PC-9 (cell line): ENCODE results near the gene ITGB4. TPM values are rescaled to one million over a fixed set of nuclear protein-coding genes. Genes with fewer than 3 reads are reported as not detected.

Experiments used
- BruUV-seq: library from RNA; stranded (reverse); fragments of 400-500 nt; replicated peaks from 2 replicates; lab custom pipeline; 2021; lab: Mats Ljungman, UMichigan
- CTCF ChIA-PET: fragments of 300-600 bp; sonication (Branson Sonifier 250); formaldehyde crosslinking; loops from one replicate; lab custom pipeline; 2022; ENCODE audit warnings: antibody characterized with exemption; lab: Charles Lee
- POLR2A ChIA-PET: fragments of 300-600 bp; sonication (Branson Sonifier 250); formaldehyde crosslinking; loops from one replicate; lab custom pipeline; 2022; ENCODE audit warnings: antibody characterized with exemption; ENCODE audit not compliant: unreplicated experiment; lab: Charles Lee
- DNase-seq, 2 experiments: peaks; one replicate each; pipeline versions ENCODE4 v3.0.0 to v3.0.0-alpha.2; 2015 to 2022; ENCODE audit warnings: mixed read lengths in 1 of 2
- H2AFZ ChIP-seq: fragments of 200-600 bp; sonication (generic); 2 replicates; pipeline ENCODE4 v1.8.1; 2017; ENCODE audit warnings: antibody characterized with exemption
- H3F3A ChIP-seq: fragments of 200-600 bp; sonication (generic); 2 replicates; pipeline ENCODE4 v1.8.1; 2017; ENCODE audit warnings: antibody characterized with exemption, mild to moderate bottlenecking, low read depth; ENCODE audit not compliant: insufficient read depth
- H3K27ac ChIP-seq: fragments of 200-600 bp; sonication (generic); 2 replicates; pipeline ENCODE4 v1.6.1; 2016; ENCODE audit warnings: mixed run types
- H3K27me3 ChIP-seq: fragments of 200-600 bp; sonication (generic); 2 replicates; pipeline ENCODE4 v1.6.1; 2016; ENCODE audit warnings: low read depth, mixed run types; ENCODE audit not compliant: insufficient read depth
- H3K36me3 ChIP-seq: fragments of 200-600 bp; sonication (generic); 2 replicates; pipeline ENCODE4 v1.6.1; 2016; ENCODE audit warnings: low read depth, mixed run types
- H3K4me1 ChIP-seq: fragments of 200-600 bp; sonication (generic); replicated peaks from 2 replicates; pipeline ENCODE4 v1.6.1; 2016; ENCODE audit warnings: mixed run types; ENCODE audit not compliant: insufficient read depth
- H3K4me2 ChIP-seq: fragments of 200-600 bp; sonication (generic); 2 replicates; pipeline ENCODE4 v1.6.1; 2017; ENCODE audit warnings: mixed run types
- H3K4me3 ChIP-seq: fragments of 200-600 bp; sonication (generic); 2 replicates; pipeline ENCODE4 v1.6.1; 2016; ENCODE audit warnings: mixed run types
- H3K79me2 ChIP-seq: fragments of 200-600 bp; sonication (generic); 2 replicates; pipeline ENCODE4 v1.6.1; 2017; ENCODE audit warnings: low read depth, mixed run types
- H3K9me2 ChIP-seq: fragments of 200-600 bp; sonication (generic); 2 replicates; pipeline ENCODE4 v1.8.1; 2017; ENCODE audit warnings: mild to moderate bottlenecking; ENCODE audit not compliant: insufficient read depth
- H3K9me3 ChIP-seq: fragments of 200-600 bp; sonication (generic); 2 replicates; pipeline ENCODE4 v1.8.1; 2016; ENCODE audit warnings: low read depth; ENCODE audit not compliant: insufficient read depth
- H4K20me1 ChIP-seq: fragments of 200-600 bp; sonication (generic); 2 replicates; pipeline ENCODE4 v1.8.1; 2017; ENCODE audit not compliant: insufficient read depth
- CTCF ChIP-seq: fragments of 200-600 bp; sonication (generic); conservative IDR thresholded peaks from 2 replicates; pipeline ENCODE4 v1.6.1; 2017; ENCODE audit warnings: mixed run types, antibody characterized with exemption, mild to moderate bottlenecking, moderate library complexity
- EZH2 ChIP-seq: fragments of 200-600 bp; sonication (generic); IDR thresholded peaks from 2 replicates; pipeline ENCODE4 v1.8.0; 2017; ENCODE audit warnings: antibody characterized with exemption, low read depth
- intact Hi-C: fragments of 100-400 bp; cut with micrococcal nuclease; formaldehyde crosslinking; loops from one replicate; pipeline ENCODE4 v1.10.0; 2022; ENCODE audit not compliant: unreplicated experiment
- total RNA-seq: library from RNA; stranded (reverse); gene quantifications from 2 replicates; pipeline ENCODE4 v1.2.3, GENCODE V29; 2021

The ITGB4 gene
- total RNA-seq, 1 experiment from 2014 or later: 461 TPM

GRCh38 chr17:75723171-75723930, 2.1 kb downstream of the ITGB4 start:
- BruUV-seq: no TSS peak
- CTCF ChIA-PET: interaction anchor here (0.5 to 1.7 kb wide), 2 partner anchors 39 to 44 kb away, joined by 3 to 5 read pairs; no protein-coding TSS in a partner anchor
- Histone ChIP-seq H3K4me2 (peak overlapping the region; percentile 76), H3K4me3 (peak overlapping the region; percentile 96), H3K27me3 (no peaks in the 10 kb centered on the region), H3F3A (peaks cover 31% of the 10 kb centered on the region), H3K9me3 (no peaks in the 10 kb centered on the region), H3K27ac (peak overlapping the region; percentile 37), H3K9me2 (no peaks in the 10 kb centered on the region), H3K4me1 (peaks cover 28% of the 10 kb centered on the region), H3K79me2 (peaks cover 45% of the 10 kb centered on the region), H2AFZ (no peak overlapping the region), H3K36me3 (peaks cover 25% of the 10 kb centered on the region), H4K20me1 (peaks cover 26% of the 10 kb centered on the region)
- TF ChIP-seq EZH2: no peak
- no peak for TF ChIP-seq CTCF
- peak; percentile 92 to 94 for DNase-seq
- intact Hi-C loops: loop anchor here (1.0 kb wide), 4 partner anchors 16 to 44 kb away; no protein-coding TSS in a partner anchor
- POLR2A ChIA-PET: interaction anchor here (0.5 to 1.0 kb wide), 8 partner anchors 14 to 193 kb away, joined by 3 to 7 read pairs (median 4); no protein-coding TSS in a partner anchor

- H3F3A ChIP-seq: peaks cover 34% of the 10 kb centered on the region
- no peaks in the 10 kb centered on the region for H3K27me3 ChIP-seq
- no peak for DNase-seq
- H2AFZ ChIP-seq: no peak overlapping the region
- H3K4me2 ChIP-seq: peak overlapping the region; percentile 76
- peaks cover 28% of the 10 kb centered on the region for H3K4me1 ChIP-seq
- no peaks in the 10 kb centered on the region for H3K9me2 ChIP-seq
- POLR2A ChIA-PET: interaction anchor here (0.6 kb wide), 1 partner anchor 11 kb away, joined by 25 read pairs; no protein-coding TSS in a partner anchor
- peak overlapping the region; percentile 32 for H3K27ac ChIP-seq
- peak overlapping the region; percentile 96; the same call in 1 of the 2 replicates for H3K4me3 ChIP-seq
- H4K20me1 ChIP-seq: peaks cover 26% of the 10 kb centered on the region
- CTCF ChIA-PET: no interaction called here
- peaks cover 25% of the 10 kb centered on the region for H3K36me3 ChIP-seq
- H3K9me3 ChIP-seq: no peaks in the 10 kb centered on the region
- no TSS peak for BruUV-seq
- intact Hi-C loops: no loop called here
- H3K79me2 ChIP-seq: peaks cover 45% of the 10 kb centered on the region
- TF ChIP-seq EZH2: no peak
- TF ChIP-seq CTCF: no peak
Observed at GRCh38 chr17:75724016-75725003, 3.1 kb downstream of the ITGB4 start.

GRCh38 chr17:75725504-75725903, 4.2 kb downstream of the ITGB4 start:
- Histone ChIP-seq H3K9me3 (no peaks in the 10 kb centered on the region), H3K4me1 (peaks cover 24% of the 10 kb centered on the region), H2AFZ (no peak overlapping the region), H3K4me2 (no peak overlapping the region), H3F3A (peaks cover 33% of the 10 kb centered on the region), H3K27me3 (no peaks in the 10 kb centered on the region), H3K27ac (no peak overlapping the region), H3K9me2 (no peaks in the 10 kb centered on the region), H3K79me2 (peaks cover 45% of the 10 kb centered on the region), H3K4me3 (no peak overlapping the region), H4K20me1 (peaks cover 26% of the 10 kb centered on the region), H3K36me3 (peaks cover 29% of the 10 kb centered on the region)
- TF ChIP-seq CTCF (no peak), EZH2 (no peak)
- ChIA-PET CTCF (no interaction called here), POLR2A (no interaction called here)
- BruUV-seq: no TSS peak
- DNase-seq: no peak
- intact Hi-C loops: no loop called here
